Stimulated activated CD4-positive, alpha-beta T cell treated with anti-CD3 and anti-CD28 coated beads, Interleukin-4, amount 100 ng/mL, for 24 hours (primary cell): Measurements from ENCODE around the gene RHCE.
"Not testable (repeated sequence)": the region's sequence is repeated elsewhere in the genome, so short reads cannot be mapped to it uniquely, and the experiment has no call there.

Experiments used
- DNase-seq: peaks from one replicate; pipeline ENCODE4 v3.0.0-alpha.2; 2020

RHCE gene

GRCh38 chr1:25338986-25339385, 81.6 kb downstream of the RHCE start:
- no peak for DNase-seq

- DNase-seq: peak; percentile 90
Measured at GRCh38 chr1:25338188-25338981, 82.2 kb downstream of the RHCE start, which contains the start of gene TMEM50A. Gene TMEM50A (plus strand): TSS chr1:25338334. CDS start chr1:25340487, 2,153 bp downstream.

DNA sequence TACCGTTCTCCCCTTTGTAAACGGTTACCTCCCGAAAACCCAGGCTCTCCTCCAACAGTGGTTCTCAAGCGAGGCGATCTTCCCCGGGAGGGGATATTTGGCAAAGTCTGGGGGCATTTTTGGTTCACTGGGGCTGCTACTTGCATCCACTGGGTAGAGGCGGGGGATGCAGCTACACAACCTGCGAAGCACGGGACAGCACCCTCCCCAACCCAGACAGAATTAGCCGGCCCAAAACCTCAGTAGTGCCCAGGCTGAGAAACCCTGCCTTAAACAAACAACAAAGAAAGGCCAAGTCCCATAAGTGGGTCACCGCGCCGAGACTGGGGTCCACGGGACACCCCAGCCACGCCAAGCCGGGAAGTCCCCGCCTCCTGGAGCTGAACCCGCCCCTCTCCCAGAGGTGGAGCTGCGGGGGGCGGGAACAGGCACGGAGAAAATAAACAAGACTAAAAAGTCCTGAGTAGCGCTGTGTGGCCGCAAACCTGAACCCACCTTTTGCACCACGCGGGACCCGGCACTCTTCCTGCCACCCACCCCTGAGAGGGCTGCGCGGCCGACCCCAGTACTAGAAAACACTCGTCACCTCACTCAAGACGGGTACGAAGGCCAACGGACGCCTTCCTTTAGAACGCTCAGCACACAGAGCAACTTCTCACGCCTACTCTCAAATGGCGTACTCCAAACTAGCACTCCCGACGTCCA, 83.0 kb downstream of the RHCE start:
- DNase-seq: peak; percentile 19

GRCh38 chr1:25336922-25337354, 83.7 kb downstream of the RHCE start:
- peak; percentile 23 for DNase-seq

DNA sequence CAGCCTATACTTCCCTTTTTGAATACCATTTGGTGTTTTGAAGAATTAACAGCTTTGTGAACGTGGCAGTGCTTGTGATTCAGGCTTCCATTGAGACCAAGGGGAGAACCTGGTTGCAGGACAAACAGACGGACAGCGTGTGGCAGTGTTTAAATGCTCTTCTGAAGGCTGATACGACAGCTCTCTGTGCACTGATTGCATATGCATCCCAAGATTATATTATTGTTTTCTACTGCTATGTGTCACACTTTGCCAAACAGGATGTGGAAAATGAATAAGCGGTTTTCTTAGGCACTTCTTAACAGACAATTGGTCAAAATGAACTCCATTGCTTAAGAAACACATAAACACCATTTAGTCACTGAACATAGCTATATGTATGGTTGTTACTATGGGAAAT, 90.7 kb downstream of the RHCE start:
- not testable (repeated sequence) for DNase-seq

GRCh38 chr1:25329336-25329735, 91.3 kb downstream of the RHCE start:
- not testable (repeated sequence) for DNase-seq

DNA sequence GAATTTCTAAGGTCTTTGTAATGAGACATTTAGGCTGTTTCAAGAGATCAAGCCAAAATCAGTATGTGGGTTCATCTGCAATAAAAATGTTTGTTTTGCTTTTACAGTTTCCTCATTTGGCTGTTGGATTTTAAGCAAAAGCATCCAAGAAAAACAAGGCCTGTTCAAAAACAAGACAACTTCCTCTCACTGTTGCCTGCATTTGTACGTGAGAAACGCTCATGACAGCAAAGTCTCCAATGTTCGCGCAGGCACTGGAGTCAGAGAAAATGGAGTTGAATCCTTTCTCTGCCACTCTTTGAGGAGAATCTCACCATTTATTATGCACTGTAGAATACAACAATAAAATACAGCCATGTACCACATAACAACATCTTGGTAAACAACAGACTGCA, 91.8 kb downstream of the RHCE start:
- DNase-seq: not testable (repeated sequence)

DNA sequence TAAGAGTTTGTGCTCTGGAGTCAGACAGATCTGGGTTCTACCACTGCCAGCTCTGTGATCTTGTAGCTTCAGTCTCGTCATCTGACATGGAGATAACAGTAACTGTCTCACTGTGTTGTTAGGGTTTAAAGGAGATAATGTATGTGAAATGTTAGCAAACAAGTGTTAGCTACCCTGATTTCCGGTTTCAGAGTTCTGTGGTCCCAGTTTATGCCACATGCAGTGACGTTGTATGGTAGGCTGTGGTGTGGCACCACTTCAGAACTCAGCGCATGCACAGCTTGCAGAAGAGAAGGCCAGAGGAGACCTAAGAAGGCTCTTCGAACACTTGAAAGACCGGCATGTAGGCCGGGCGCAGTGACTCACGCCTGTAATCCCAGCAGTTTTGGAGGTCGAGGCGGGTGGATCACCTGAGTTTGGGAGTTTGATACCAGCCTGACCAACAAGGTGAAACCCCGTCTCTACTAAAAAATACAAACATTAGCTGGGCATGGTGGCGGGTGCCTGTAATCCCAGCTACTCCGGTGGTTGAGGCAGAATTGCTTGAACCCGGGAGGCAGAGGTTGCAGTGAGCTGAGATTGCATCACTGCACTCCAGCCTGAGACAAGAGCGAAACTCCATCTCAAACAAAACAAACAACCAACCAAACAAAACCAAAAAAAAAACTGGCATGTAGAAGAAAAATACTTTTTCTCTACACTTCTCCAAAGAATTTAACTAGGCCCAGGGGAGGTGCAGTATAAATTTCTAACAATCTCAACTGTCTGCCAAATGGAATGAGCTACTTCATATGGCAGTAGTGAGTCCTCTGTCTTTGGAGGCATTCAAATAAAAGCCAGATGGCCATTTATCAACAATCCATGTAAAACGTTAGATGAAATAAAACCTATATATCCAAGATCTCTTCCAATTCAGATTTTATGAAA, 92.5 kb downstream of the RHCE start:
- DNase-seq: not testable (repeated sequence)

DNA sequence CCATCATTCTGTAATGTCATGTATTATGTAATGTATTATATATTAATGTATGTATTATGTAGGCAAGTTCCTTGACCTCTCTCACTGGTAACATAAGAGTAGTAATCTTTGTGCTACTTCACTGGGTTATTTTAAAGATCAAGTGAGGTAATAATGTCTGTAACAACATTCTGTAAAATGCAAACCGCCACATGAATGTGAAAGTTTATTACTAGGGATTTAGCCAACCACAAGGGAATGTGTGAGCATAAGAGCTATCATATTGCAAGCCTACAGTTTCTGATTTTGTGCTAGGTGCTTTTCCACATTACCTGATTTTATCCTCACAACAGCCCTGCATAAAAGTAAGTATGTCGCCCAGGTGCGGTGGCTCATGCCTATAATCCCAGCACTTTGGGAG, 96.2 kb downstream of the RHCE start:
- not testable (repeated sequence) for DNase-seq

DNA sequence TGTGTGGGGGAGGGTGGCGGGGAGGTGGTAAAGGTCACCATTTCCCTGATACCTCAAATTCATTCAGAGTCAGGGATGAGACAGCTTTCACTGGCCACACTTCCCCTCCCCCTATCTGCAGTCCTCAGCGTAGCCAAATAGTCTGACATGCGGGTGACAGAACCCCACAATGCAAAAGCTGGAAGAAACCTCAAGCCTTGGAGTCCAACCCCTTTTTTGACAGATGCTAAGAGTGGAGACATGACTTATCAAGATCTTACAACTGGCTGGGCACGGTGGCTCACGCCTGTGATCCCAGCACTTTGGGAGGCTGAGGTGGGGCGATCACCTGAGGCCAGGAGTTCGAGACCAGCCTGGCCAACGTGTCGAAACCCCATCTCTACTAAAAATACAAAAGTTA, 98.5 kb downstream of the RHCE start:
- DNase-seq: not testable (repeated sequence)

DNA sequence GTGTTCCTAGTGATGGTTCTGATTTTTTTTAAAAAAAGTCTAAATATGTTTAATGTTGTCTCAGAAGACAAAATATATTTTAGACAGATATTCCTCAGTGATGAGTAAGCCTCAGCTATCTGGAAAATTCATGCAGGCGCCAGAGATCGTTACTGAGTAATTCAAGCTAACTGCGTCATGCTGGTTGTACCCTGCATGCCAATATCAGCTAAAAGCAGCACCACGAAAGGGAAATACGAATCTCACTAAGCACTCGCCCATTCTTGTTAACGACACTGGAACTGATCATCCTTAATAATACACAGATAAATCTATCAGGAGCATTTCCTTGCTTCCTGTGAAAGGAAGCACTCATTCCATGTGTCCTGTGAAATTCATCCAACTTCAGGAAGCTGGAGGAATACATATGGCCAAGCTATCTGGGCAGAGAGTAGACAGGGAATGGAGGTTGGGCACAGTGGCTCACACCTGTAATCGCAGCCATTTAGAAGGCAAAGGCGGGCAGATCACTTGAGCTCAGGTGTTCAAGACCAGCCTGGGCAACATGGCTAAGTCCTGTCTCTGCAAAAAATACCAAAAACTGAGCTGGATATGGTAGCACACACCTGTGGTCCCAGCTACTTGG, 100.2 kb downstream of the RHCE start:
- not testable (repeated sequence) for DNase-seq

GRCh38 chr1:25312806-25313470, 107.7 kb downstream of the RHCE start:
- not testable (repeated sequence) for DNase-seq
